GM13977 (cell line): Measurements from ENCODE around the gene BCKDHA.
"Not testable (repeated sequence)": the region's sequence is repeated elsewhere in the genome, so short reads cannot be mapped to it uniquely, and the experiment has no call there.

ENCODE experiments used
- DNase-seq: peaks from one replicate; pipeline ENCODE4 v3.0.0; 2012; ENCODE audit warnings: low spot score
- in situ Hi-C: fragments of 300-500 bp; cut with MboI; formaldehyde crosslinking; loops from one replicate; pipeline ENCODE4 v1.12.0; 2022; ENCODE audit warnings: low sequenced_read_pairs, low pct_unique_long_range_greater_than_20kb, mixed read lengths, inconsistent platforms; ENCODE audit not compliant: unreplicated experiment
- TF ChIP-seq, protein P1 (sequence below): IDR thresholded peaks from 2 replicates; pipeline ENCODE4 v1.5.1; 2012; ENCODE audit warnings: mild to moderate bottlenecking, control low read depth; ENCODE audit not compliant: insufficient read depth; ENCODE audit errors: extremely low read depth, missing control alignments

The BCKDHA gene

DNA sequence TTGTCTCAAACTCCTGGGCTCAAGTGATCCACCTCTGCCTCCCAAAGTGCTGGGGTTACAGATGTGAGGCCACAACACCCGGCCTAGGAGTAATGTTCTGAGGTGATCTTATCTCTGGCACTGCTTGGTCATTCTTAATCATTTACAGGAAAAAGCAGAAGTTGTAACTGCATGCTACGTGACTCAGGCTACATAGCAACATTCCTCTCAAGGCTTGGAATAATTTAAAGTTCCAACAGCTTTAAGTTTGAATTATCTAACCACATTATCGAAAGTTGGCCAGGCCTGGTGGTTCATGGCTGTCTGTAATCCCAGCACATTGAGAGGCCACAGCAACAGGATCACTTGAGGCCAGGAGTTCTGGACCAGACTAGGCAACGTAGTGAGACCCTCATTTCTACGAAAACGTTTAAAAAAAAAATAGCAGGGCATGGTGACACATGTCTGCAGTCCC lies 29.7 kb upstream of the BCKDHA start:
- in situ Hi-C loops, result no loop called here
- no peak for DNase-seq

DNA sequence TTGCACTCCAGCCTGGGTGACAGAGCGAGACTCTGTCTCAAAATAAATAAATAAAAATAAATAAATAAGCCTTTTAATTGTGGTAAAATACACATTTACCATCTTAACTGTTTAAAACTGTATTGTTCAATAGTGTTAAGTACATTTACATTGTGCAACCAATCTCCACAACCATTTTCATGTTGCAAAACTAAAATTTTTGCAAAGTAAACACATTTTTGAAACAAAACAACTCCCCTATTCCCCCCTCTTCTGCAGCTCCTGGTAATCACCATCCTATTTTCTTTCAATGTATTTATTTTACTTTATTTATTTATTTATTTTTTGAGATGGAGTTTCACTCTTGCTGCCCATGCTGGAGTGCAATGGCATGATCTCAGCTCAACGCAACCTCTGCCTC lies 27.8 kb upstream of the BCKDHA start:
- DNase-seq, result no peak
- TF ChIP-seq, protein P1, sequence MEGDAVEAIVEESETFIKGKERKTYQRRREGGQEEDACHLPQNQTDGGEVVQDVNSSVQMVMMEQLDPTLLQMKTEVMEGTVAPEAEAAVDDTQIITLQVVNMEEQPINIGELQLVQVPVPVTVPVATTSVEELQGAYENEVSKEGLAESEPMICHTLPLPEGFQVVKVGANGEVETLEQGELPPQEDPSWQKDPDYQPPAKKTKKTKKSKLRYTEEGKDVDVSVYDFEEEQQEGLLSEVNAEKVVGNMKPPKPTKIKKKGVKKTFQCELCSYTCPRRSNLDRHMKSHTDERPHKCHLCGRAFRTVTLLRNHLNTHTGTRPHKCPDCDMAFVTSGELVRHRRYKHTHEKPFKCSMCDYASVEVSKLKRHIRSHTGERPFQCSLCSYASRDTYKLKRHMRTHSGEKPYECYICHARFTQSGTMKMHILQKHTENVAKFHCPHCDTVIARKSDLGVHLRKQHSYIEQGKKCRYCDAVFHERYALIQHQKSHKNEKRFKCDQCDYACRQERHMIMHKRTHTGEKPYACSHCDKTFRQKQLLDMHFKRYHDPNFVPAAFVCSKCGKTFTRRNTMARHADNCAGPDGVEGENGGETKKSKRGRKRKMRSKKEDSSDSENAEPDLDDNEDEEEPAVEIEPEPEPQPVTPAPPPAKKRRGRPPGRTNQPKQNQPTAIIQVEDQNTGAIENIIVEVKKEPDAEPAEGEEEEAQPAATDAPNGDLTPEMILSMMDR, result no peak
- in situ Hi-C loops, result no loop called here

More for the DNA sequence above, 29.7 kb upstream of the BCKDHA start:
- TF ChIP-seq, protein P1, result no peak

DNA sequence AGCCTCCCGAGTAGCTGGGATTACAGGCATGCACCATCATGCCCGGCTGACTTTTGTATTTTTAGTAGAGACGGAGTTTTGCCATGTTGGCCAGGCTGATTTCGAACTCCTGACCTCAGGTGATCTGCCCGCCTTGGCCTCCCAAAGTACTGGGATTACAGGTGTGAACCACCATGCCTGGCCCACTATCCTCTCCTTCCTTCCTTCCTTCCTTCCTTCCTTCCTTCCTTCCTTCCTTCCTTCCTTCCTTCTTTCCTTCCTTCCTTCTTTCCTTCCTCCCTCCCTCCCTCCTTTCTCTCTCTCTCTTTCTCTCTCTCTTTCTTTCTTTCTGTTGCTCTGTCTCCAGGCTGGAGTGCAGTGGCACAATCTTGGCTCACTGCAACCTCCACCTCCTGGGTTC lies 26.5 kb upstream of the BCKDHA start:
- DNase-seq, in situ Hi-C loops: not testable (repeated sequence)

DNA sequence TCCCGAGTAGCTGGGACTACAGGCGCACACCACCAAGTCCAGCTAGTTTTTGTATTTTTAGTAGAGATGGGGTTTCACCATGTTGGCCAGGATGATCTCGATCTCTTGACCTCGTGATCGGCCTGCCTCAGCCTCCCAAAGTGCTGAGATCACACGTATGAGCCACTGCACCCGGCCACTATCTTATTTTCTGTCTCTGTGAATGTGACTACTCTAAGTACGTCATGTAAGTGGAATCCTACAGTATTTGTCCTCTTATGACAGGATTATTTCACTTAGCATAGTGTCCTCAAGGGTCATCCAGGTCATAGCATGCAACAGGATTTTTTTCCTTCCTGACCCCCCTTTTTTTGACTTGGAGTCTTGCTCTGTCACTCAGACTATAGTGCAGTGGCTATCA lies 26.1 kb upstream of the BCKDHA start:
- in situ Hi-C loops, result no loop called here

DNA sequence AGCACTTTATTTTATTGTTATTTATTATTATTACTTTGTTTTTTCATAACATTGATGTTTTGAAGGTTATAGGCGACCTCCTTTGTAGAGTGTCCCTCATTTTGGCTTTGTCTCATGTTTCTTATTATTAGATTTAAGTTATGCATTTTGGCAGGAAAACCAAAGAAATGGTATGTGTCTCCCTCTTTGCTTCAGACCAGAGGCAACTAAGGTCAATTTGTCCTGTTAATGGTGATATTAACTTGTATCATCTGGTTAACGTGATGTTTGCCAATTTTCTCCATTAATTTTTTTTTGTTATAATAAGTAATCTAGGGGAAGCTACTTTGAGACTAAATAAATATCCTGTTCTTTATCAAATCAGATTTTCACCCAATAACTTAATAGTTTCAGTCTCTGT lies 25.1 kb upstream of the BCKDHA start:
- no peak for DNase-seq
- TF ChIP-seq, protein P1, result no peak
- in situ Hi-C loops, result no loop called here

More for the DNA sequence above, 26.1 kb upstream of the BCKDHA start:
- DNase-seq, result no peak
- TF ChIP-seq, protein P1, result no peak

DNA sequence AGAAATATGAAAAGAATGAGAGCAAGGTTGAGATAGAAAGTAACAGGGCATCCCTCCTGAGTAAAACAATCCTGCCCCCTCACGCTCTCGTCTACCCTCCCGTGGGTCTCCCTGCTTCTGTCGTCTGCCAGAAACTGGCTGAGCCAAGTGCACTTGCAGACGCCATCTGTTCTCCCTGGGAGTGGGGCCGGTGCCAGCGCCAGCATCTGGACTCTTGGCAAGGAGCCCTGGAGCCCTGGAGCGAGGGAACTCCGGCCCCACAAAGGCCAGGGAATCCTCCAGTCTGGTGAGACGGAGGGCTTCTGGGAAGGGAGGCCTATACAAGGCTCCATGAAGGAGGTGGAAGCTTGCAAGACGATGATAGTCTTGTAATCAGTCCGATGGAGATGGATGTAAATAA lies 23.6 kb upstream of the BCKDHA start:
- DNase-seq, result no peak
- in situ Hi-C loops, result no loop called here
- TF ChIP-seq, protein P1, result no peak

DNA sequence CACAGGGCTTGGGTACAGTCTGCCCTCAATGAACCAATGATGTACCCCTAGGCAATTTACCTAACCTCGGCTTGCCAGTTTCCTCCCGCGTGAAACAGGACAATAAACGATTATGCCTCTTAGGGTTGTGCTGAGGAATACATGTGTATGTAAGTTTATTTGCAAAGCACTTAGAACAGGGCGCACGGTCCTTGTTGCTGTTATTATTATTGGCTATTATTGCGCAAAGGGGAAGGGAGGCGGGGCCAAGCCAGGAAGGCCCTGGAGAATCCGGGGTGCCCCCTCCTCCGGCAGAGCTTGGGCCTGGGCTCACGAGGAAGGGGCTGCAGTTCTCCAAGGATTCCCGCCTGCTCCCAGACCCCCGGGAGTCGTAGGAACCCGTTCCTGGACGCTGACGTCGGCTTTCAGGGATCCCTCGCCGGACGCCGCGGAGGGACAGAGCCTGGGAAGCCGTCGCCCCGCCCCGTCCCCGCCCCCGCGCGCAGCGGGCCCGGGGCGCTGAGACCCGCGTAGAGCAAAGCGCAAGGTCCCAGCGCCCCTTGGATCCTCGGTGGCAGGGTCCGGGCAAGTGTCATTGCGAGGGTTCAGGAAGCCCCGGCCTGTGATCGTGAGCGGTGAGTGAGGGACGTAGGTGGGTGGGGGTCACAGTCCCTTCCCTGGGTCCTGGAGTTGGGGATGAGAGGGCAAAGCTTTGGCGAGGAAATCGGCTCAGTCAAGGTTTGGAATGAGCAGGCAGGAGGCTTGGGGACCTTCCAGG lies 21.2 kb upstream of the BCKDHA start, which contains the start of gene TMEM91:
TMEM91 (plus strand) TSS at position 293 of the 757 bp plus-strand sequence. CDS start 1,777 bp downstream, outside the sequence.
- TF ChIP-seq, protein P1, result no peak
- DNase-seq, result no peak
- in situ Hi-C loops, result no loop called here
